HG03108 (cell line): ENCODE results near the gene IPO4.
A peak's percentile ranks its signal among the peaks of the same experiment; 100 is the strongest.

Experiments
- ATAC-seq: cut with Tn5 transposase; IDR thresholded peaks from one replicate; pipeline ENCODE4 v1.9.1; 2021; ENCODE audit warnings: moderate library complexity; ENCODE audit not compliant: unreplicated experiment

The IPO4 gene

DNA sequence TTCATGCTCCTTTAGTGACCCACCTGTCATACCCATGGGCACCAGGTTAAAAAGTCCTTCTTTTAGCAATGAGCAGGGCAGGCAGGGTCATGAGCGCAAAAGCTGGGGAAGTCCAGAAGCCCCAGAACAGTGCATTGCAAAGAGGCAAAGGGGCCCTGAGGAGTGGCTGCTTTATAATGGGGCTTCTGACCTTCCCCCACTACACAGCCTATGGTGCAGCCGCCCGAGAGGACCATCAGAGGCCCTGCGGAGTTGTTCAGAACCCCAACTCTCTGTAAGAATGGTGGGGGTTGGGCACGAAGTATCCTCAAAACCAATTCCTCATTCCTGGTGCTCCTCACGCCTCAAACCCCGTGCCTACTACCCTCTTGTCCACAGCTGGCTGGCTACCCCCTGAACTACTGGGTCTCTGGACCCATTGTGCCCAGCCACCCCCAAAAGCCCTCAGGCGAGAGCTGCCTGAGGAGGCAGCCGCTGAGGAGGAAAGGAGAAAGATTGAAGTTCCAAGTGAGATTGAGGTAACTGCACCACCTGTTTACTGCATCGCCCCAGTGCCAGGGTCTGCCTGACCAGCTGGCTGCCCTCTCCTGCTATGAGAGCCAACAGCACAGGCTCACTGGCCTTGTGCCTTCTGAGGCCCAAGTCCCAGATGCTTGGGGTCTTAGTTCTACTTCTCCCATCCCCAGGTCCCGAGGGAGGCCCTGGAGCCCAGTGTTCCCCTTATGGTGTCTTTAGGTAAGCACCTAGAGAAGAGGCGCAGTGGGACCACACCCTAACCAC is 10.0 kb downstream of the IPO4 start:
- no peak for ATAC-seq

GRCh38 chr14:24177891-24178290 is 10.7 kb downstream of the IPO4 start:
- no peak for ATAC-seq

- no peak for ATAC-seq
Observed at GRCh38 chr14:24177041-24177825, 11.4 kb downstream of the IPO4 start.

DNA sequence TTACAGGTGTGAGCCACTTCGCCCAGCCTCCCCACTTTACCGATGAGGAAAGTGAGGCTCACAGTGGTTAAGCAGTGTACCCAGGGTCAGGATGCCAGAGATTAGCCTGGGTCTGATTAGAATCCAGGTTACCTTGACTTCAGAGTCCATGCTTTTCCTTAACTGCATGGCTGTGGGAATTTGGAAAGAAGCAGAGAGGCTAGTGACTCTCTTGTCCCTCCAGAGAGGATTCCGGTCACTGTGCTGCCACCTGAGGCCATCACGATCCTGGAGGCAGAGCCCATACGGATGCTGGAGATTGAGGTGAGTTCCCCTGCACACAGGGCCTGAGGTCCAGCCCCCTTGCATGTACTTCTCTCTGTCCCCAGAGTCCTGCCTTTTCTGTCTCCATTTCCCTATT is 12.0 kb downstream of the IPO4 start:
- ATAC-seq, result no peak

- ATAC-seq, result no peak
Observed at GRCh38 chr14:24172871-24173281, 15.7 kb downstream of the IPO4 start.

DNA sequence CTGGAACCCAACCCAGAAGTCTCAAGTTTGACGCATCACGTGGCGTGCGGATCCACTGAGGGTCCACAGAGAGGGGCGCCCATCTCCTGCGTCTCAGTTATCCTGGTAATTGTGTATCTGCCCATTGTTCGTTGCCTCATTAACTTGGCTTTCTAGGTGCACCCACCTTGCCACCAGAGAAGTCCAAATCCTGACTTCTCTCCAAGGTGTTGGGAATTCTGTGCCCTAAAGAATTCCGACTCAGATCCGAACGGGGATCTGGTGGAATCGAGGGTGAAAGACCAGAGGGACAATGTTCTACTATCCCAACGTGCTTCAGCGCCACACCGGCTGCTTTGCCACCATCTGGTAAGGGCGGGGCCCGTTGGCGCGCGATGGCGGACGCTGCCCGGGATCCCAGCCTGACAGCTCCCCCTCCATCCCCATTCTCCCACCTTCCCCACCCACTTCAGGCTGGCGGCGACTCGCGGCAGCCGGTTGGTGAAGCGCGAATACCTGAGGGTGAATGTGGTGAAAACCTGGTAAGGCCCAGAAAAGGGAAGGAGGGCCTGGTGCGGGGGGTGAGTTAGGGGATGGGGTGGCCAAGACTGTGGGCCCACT is 16.3 kb downstream of the IPO4 start:
- no peak for ATAC-seq

DNA sequence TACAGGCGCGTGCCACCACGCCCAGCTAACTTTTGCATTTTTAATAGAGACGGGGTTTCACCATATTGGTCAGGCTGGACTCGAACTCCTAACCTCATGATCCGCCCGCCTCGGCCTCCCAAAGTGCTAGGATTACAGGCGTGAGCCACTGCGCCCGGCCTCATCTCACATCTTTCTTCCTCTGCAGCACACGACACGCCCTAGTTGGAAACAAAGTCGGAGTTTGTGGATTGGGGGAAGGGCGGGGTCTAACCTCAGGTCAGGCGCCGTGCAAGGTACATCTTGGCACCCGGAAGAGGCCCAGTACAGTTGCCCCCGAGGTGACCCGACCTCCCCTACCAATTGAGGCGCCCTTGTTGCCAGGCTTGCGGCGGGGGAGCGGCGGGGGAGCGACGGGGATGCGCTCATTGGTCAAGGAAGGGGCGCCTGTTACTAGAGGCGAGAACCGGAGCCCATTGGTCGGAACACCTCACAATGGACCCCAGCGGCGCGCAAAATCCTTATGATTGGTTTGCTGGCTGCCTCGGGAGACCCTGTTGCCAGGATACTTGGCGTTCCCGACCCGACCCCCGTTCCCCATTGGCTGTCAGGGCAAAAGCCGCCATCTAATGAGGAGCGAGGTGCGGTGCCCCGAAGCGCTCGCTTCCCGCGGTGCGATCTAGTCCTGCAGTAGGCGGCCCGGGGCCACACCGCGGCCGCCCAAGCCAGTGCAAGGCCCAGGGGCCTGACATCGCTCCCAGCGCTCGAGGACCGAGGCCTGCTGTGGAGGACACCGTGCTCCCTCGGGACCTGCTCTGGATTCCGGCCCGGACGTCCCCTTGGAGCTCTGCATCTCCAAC is 17.0 kb downstream of the IPO4 start, which contains the start of gene REC8:
REC8 (plus strand) TSS at position 659 of the 839 bp plus-strand sequence. CDS start 473 bp downstream, outside the sequence.
- peak; percentile 85 for ATAC-seq

- no peak for ATAC-seq
Observed at GRCh38 chr14:24167469-24168114, 21.0 kb downstream of the IPO4 start.

GRCh38 chr14:24165785-24166184 is 22.8 kb downstream of the IPO4 start:
- no peak for ATAC-seq

- no peak for ATAC-seq
Observed at GRCh38 chr14:24164518-24164991, 24.1 kb downstream of the IPO4 start.

- no peak for ATAC-seq
Observed at GRCh38 chr14:24162093-24162492, 26.5 kb downstream of the IPO4 start.

DNA sequence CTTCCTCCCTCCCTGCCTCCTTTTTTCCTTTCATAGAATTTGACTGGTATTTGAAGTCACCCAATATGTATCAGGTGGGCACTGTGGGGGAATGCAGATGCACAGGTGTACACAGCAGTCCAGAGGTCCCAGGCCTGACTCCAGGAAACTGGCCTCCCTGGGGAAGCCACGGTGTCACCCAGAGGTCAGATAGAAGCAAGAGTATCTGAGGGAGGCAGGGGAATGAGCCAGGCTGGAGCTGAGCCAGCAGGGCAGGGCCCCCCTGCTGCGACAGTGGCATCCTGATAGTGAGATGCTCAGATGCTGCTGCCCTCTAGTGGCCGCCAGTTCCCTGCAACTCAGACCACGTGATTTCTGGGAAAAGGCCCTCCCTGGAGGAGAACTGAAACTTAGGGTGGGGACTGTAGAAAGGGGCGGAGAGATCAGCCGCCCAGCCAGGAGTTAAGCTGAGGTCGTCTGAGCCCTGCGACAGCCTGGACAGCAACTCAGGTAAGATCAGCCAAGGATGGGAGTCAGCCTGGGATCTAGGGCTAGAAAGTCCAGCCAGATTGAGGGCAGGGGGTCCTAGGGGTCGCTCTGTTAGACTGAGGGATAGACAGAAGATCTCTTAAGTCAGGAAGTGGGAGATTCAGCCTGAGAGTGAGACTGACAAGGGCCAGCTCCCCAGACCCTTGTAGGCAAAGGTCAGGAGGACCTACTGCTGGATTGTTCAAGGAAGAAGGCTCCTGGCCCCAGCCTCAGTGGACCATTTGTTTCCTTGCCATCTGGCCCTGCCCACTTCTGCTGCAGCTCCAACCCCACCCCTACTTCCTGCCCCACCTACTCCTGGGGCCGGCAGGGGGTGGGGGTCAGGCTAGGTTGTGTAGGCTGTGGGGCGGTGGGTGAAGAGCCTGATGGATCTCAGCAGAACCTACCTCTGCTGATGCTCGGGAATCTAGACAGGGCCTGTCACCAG is 27.5 kb downstream of the IPO4 start, which contains the start of gene IRF9:
IRF9 (plus strand) TSS at position 416 of the 955 bp plus-strand sequence. CDS start 880 bp downstream, outside the sequence.
- ATAC-seq, result peak; percentile 81

GRCh38 chr14:24160499-24160849 is 28.1 kb downstream of the IPO4 start:
- ATAC-seq, result no peak

- ATAC-seq, result no peak
Observed at GRCh38 chr14:24159777-24160498, 28.7 kb downstream of the IPO4 start.

DNA sequence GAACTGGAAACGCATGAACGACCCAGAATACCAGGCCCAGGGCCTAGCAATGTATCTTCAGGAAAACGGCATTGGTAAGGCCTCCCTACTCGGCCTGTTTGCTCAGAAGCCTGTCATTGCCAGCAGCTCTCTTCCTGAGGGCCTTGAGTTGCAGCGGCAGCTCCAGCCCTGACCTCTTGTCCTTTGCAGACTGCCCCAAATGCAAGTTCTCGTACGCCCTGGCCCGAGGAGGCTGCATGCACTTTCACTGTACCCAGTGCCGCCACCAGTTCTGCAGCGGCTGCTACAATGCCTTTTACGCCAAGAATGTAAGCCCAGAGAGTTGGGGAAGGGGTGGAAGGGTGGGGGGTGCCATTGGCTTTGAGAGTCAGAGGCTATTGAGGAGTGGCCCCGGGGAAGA is 31.3 kb downstream of the IPO4 start:
- no peak for ATAC-seq

- ATAC-seq, result no peak
Observed at GRCh38 chr14:24156840-24157239, 31.8 kb downstream of the IPO4 start.

DNA sequence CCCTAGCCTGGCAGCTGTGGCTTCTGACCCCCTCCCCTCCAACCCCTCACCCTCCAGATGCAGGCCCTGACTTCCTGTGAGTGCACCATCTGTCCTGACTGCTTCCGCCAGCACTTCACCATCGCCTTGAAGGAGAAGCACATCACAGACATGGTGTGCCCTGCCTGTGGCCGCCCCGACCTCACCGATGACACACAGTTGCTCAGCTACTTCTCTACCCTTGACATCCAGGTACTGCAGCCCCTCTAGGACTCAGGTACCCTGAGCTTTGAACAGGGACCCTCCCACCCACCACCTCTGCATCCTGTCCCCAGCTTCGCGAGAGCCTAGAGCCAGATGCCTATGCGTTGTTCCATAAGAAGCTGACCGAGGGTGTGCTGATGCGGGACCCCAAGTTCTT is 33.5 kb downstream of the IPO4 start:
- no peak for ATAC-seq

DNA sequence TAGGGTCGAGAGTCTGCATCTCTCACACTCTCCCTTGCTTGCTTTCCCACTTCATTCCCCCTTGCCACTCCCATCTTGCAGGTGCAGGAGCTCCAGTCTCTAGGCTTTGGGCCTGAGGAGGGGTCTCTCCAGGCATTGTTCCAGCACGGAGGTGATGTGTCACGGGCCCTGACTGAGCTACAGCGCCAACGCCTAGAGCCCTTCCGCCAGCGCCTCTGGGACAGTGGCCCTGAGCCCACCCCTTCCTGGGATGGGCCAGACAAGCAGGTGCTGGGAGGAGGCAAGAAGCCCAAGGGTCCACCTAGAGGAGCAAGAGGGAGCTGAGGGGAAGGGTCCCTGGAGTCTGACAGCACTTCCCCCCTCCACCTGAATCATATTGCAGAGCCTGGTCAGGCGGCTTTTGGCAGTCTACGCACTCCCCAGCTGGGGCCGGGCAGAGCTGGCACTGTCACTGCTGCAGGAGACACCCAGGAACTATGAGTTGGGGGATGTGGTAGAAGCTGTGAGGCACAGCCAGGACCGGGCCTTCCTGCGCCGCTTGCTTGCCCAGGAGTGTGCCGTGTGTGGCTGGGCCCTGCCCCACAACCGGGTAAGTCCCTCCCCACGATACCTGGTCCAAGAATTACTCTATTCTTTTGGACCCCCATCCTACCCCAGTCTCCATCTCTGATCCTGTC is 37.1 kb downstream of the IPO4 start:
- ATAC-seq, result no peak
